K562 (cell line): Measurements from ENCODE around the gene AURKB. TPM values are rescaled to one million over a fixed set of nuclear protein-coding genes. Genes with fewer than 3 reads are reported as not detected.
A peak's percentile ranks its signal among the peaks of the same experiment; 100 is the strongest.

Experiments used
- ARNT ChIP-seq, 2 experiments: fragments of 450-650 bp; IDR thresholded peaks; 2 replicates each; pipeline ENCODE4 v1.6.1; 2016; ENCODE audit warnings: mild to moderate bottlenecking in 1 of 2
- BRD9 ChIP-seq: fragments of 450-650 bp; IDR thresholded peaks from 2 replicates; pipeline ENCODE4 v1.6.1; 2018; ENCODE audit warnings: low read depth; ENCODE audit not compliant: partially characterized antibody
- CBX2 ChIP-seq: fragments of 200-600 bp; sonication (generic); IDR thresholded peaks from one replicate; pipeline ENCODE4 v1.6.1; 2012; ENCODE audit warnings: mild to moderate bottlenecking, low read length, inconsistent platforms; ENCODE audit not compliant: insufficient read depth, poor library complexity, severe bottlenecking
- CEBPG ChIP-seq, 3 experiments: fragments of 200-800 bp in 1 of 3; sonication (Bioruptor generic) in 1 of 3; sonication (generic) in 1 of 3; formaldehyde crosslinking in 1 of 3; IDR thresholded peaks in 2 of 3; conservative IDR thresholded peaks in 1 of 3; 2 replicates each; pipeline versions ENCODE4 v1.6.1 to v1.8.0; 2016 to 2022; ENCODE audit warnings: missing compliant biosample characterization in 2 of 3, missing genetic modification characterization in 2 of 3, mild to moderate bottlenecking in 1 of 3, missing genetic modification reagents in 1 of 3
- CGGBP1 ChIP-seq: fragments of 250-450 bp; sonication (Bioruptor Pico); IDR thresholded peaks from 2 replicates; pipeline ENCODE4 v1.9.0; 2021; ENCODE audit warnings: mild to moderate bottlenecking
- GABPA ChIP-seq: fragments of 200-800 bp; sonication (Bioruptor generic); conservative IDR thresholded peaks from 2 replicates; pipeline ENCODE4 v1.6.1; 2016; ENCODE audit warnings: low read depth, missing genetic modification characterization, missing compliant biosample characterization
- GABPB2 ChIP-seq: fragments of 250-450 bp; sonication (Bioruptor Pico); conservative IDR thresholded peaks from 2 replicates; pipeline ENCODE4 v1.5.1; 2021; ENCODE audit warnings: mild to moderate bottlenecking
- HMGXB4 ChIP-seq: sonication (generic); formaldehyde crosslinking; IDR thresholded peaks from 2 replicates; pipeline ENCODE4 v1.8.1; 2023; ENCODE audit warnings: mild to moderate bottlenecking, missing genetic modification reagents
- MED1 ChIP-seq: sonication (generic); formaldehyde crosslinking; IDR thresholded peaks from 2 replicates; pipeline ENCODE4 v1.8.1; 2023; ENCODE audit warnings: missing genetic modification reagents, borderline replicate concordance
- OTX1 ChIP-seq: fragments of 450-650 bp; formaldehyde crosslinking; IDR thresholded peaks from 2 replicates; pipeline ENCODE4 v1.4.0; 2022; ENCODE audit warnings: mild to moderate bottlenecking
- POLR2AphosphoS2 ChIP-seq: IDR thresholded peaks from 2 replicates; pipeline ENCODE4 v1.6.1; 2012; ENCODE audit warnings: low read length, improper control_type of control experiment
- REST ChIP-seq, 2 experiments: fragments of 450-650 bp; formaldehyde crosslinking in 1 of 2; IDR thresholded peaks; 2 replicates each; pipeline versions ENCODE4 v1.4.0 to v1.6.1; 2014 to 2020; ENCODE audit warnings: mild to moderate bottlenecking in 2 of 2, borderline replicate concordance in 1 of 2, low read depth in 1 of 2
- SUPT5H ChIP-seq: fragments of 450-650 bp; IDR thresholded peaks from 2 replicates; pipeline ENCODE4 v1.6.1; 2016
- TBL1XR1 ChIP-seq, 2 experiments: IDR thresholded peaks; 2 replicates each; pipeline ENCODE4 v1.6.1; 2012; ENCODE audit warnings: improper control_type of control experiment in 2 of 2, low read length in 2 of 2, mild to moderate bottlenecking in 1 of 2
- ZBED1 ChIP-seq: IDR thresholded peaks from 2 replicates; pipeline ENCODE4 v1.6.1; 2014
- ZNF24 ChIP-seq: fragments of 450-650 bp; IDR thresholded peaks from 2 replicates; pipeline ENCODE4 v1.6.1; 2016
- ZNF263 ChIP-seq: sonication (generic); formaldehyde crosslinking; IDR thresholded peaks from 2 replicates; pipeline ENCODE4 v1.8.0; 2022; ENCODE audit warnings: mild to moderate bottlenecking, missing genetic modification reagents, borderline replicate concordance
- polyA plus RNA-seq, 8 experiments: library from polyadenylated mRNA; depleted of rRNA in 4 of 8; stranded (reverse) in 5 of 8; unstranded in 3 of 8; fragments of >200 nt; fragmentation: Nextera tagmentation in 2 of 8; fragmentation: Illumina TruSeq in 1 of 8; extraction: Ambion mirVana in 2 of 8; extraction: Trizol in 1 of 8; gene quantifications; 2 replicates each; pipeline versions ENCODE4 v1.2.1 to v1.2.3, GENCODE V29; 2011 to 2014; ENCODE audit warnings: inconsistent platforms in 1 of 8, missing spikeins in 1 of 8
- total RNA-seq, 7 experiments: library from RNA; depleted of rRNA in 6 of 7; stranded (reverse); fragments of >200 nt in 6 of 7; fragmentation: Illumina TruSeq in 2 of 7; extraction: Trizol in 2 of 7; gene quantifications; 2 replicates each; pipeline versions ENCODE4 v1.2.1 to v1.2.3, GENCODE V29; 2011 to 2021; ENCODE audit warnings: low replicate concordance in 1 of 7

Gene AURKB
- total and polyA plus RNA-seq, 9 of the 15 experiments (the other 6 are each of a cell fraction or from before 2014, with no cell fraction given), result 27.2 to 114 (median 74.8) TPM

GRCh38 chr17:8226536-8227237 is 16.3 kb upstream of the AURKB start (continued):
- TF ChIP-seq BRD9 (peak; percentile 92), REST (IDR thresholded peaks at IDR 0.05; ENCODE audit: borderline replicate concordance) (peak; percentile 31; the same call in 1 of the 2 replicates), REST (CRISPR knock-in tag; IDR thresholded peaks at IDR 0.05; ENCODE audit: low read depth) (no peak), POLR2AphosphoS2 (peak; percentile 99), CEBPG (CRISPR knock-in tag; IDR thresholded peaks at IDR 0.05) (no peak; the same call in 1 of the 2 replicates), CEBPG (tag; conservative IDR thresholded peaks at IDR 0.05 in 1 of 2, IDR thresholded peaks at IDR 0.05 in 1 of 2) (peak; percentile 50 to 59; a peak in 2 of 4 replicates), TBL1XR1 (IDR thresholded peaks at IDR 0.05; ENCODE audit: low read length in 2 of 2) (peak; percentile 29 to 36; a peak in 2 of 4 replicates), CGGBP1 (peak; percentile 38; the same call in 1 of the 2 replicates), OTX1 (CRISPR knock-in tag) (peak; percentile 79; the same call in 1 of the 2 replicates), ZBED1 (0 out of 2 replicates have a peak, but pooled peaks have one; percentile 42), GABPA (tag) (peak; percentile 84), CBX2 (no peak), ZNF24 (no peak; the same call in 1 of the 2 replicates), ZNF263 (CRISPR knock-in tag) (0 out of 2 replicates have a peak, but pooled peaks have one; percentile 17), HMGXB4 (peak; percentile 91; the same call in 1 of the 2 replicates), GABPB2 (CRISPR knock-in tag) (0 out of 2 replicates have a peak, but pooled peaks have one; percentile 12), ARNT (IDR thresholded peaks at IDR 0.05) (0 out of 4 replicates have a peak, but pooled peaks of 1 of the 2 experiments have one; percentile 20), MED1 (CRISPR knock-in tag) (no peak), SUPT5H (peak; percentile 94)
